Mucosa of rectum (tissue), 2 donors: ENCODE measurements around the gene GRIK5.
"Not testable (repeated sequence)": the region's sequence is repeated elsewhere in the genome, so short reads cannot be mapped to it uniquely, and the experiment has no call there.

ENCODE experiments used
- H3K27ac ChIP-seq, 2 donors: one replicate each; pipeline ENCODE4 v1.7.0; 2013; ENCODE audit warnings: inconsistent platforms in 2 of 2, low read depth in 2 of 2, low read length in 2 of 2
- H3K27me3 ChIP-seq, 2 donors: one replicate each; pipeline ENCODE4 v1.7.0; 2013; ENCODE audit warnings: low read length in 2 of 2; ENCODE audit not compliant: control insufficient read depth in 2 of 2, insufficient read depth in 2 of 2
- H3K36me3 ChIP-seq, 2 donors: one replicate each; pipeline ENCODE4 v1.7.0; 2013; ENCODE audit warnings: low read length in 2 of 2; ENCODE audit not compliant: control insufficient read depth in 2 of 2, insufficient read depth in 2 of 2
- H3K4me1 ChIP-seq, 2 donors: one replicate each; pipeline ENCODE4 v1.7.0; 2013; ENCODE audit warnings: low read length in 2 of 2, mild to moderate bottlenecking in 1 of 2; ENCODE audit not compliant: control insufficient read depth in 2 of 2, insufficient read depth in 2 of 2
- H3K4me3 ChIP-seq, 2 donors: one replicate each; pipeline ENCODE4 v1.7.0; 2013; ENCODE audit warnings: low read length in 2 of 2
- H3K9ac ChIP-seq, 2 donors: one replicate each; pipeline ENCODE4 v1.7.0; 2013; ENCODE audit warnings: low read length in 2 of 2, low read depth in 1 of 2, mild to moderate bottlenecking in 1 of 2
- H3K9me3 ChIP-seq, 2 donors: one replicate each; pipeline ENCODE4 v1.7.0; 2013; ENCODE audit warnings: low read length in 2 of 2; ENCODE audit not compliant: control insufficient read depth in 2 of 2
- donor health status: healthy.
- donor health status: Normal muscosa, but diverticular disease.

Gene GRIK5

GRCh38 chr19:42037649-42038048 lies 32.4 kb downstream of the GRIK5 start:
- Histone ChIP-seq H3K27ac (no peak overlapping the region), H3K9me3 (no peaks in the 10 kb centered on the region)

GRCh38 chr19:42034640-42035391 lies 35.2 kb downstream of the GRIK5 start:
- H3K27me3 ChIP-seq, H3K4me1 ChIP-seq, H3K4me3 ChIP-seq, H3K9ac ChIP-seq, H3K9me3 ChIP-seq, H3K27ac ChIP-seq, H3K36me3 ChIP-seq: not testable (repeated sequence)

More at GRCh38 chr19:42037649-42038048, 32.4 kb downstream of the GRIK5 start:
- Histone ChIP-seq H3K4me1 (no peaks in the 10 kb centered on the region), H3K4me3 (no peak overlapping the region), H3K36me3 (no peaks in the 10 kb centered on the region), H3K9ac (no peak overlapping the region), H3K27me3 (no peaks in the 10 kb centered on the region)

GRCh38 chr19:42033413-42033812 lies 36.6 kb downstream of the GRIK5 start:
- Histone ChIP-seq H3K36me3 (no peaks in the 10 kb centered on the region), H3K27me3 (no peaks in the 10 kb centered on the region), H3K9me3 (no peaks in the 10 kb centered on the region), H3K9ac (no peak overlapping the region), H3K4me1 (no peaks in the 10 kb centered on the region), H3K4me3 (no peak overlapping the region), H3K27ac (no peak overlapping the region)

- H3K27ac ChIP-seq, result no peak overlapping the region
- no peak overlapping the region for H3K9ac ChIP-seq
- no peaks in the 10 kb centered on the region for H3K4me1 ChIP-seq
- no peak overlapping the region for H3K4me3 ChIP-seq
- H3K27me3 ChIP-seq, result no peaks in the 10 kb centered on the region
- H3K36me3 ChIP-seq, result no peaks in the 10 kb centered on the region
- no peaks in the 10 kb centered on the region for H3K9me3 ChIP-seq
These were observed 37.6 kb downstream of the GRIK5 start for GRCh38 chr19:42032431-42032830.

GRCh38 chr19:42030645-42031440 lies 39.2 kb downstream of the GRIK5 start:
- Histone ChIP-seq H3K36me3 (no peaks in the 10 kb centered on the region), H3K4me3 (no peak overlapping the region), H3K9me3 (no peaks in the 10 kb centered on the region), H3K4me1 (no peaks in the 10 kb centered on the region), H3K27me3 (no peaks in the 10 kb centered on the region), H3K9ac (no peak overlapping the region), H3K27ac (no peak overlapping the region)

- Histone ChIP-seq H3K4me3 (no peak overlapping the region), H3K27me3 (peaks cover 0 to 2% of the 10 kb centered on the region in 2 donors), H3K9me3 (no peaks in the 10 kb centered on the region), H3K27ac (no peak overlapping the region), H3K4me1 (no peaks in the 10 kb centered on the region), H3K9ac (no peak overlapping the region), H3K36me3 (no peaks in the 10 kb centered on the region)
These were observed 41.4 kb downstream of the GRIK5 start for GRCh38 chr19:42028304-42029216.

GRCh38 chr19:42024622-42025111 lies 45.3 kb downstream of the GRIK5 start:
- Histone ChIP-seq H3K9ac (no peak overlapping the region), H3K4me3 (no peak overlapping the region), H3K9me3 (no peaks in the 10 kb centered on the region), H3K36me3 (no peaks in the 10 kb centered on the region), H3K27ac (no peak overlapping the region), H3K27me3 (peaks cover 0 to 2% of the 10 kb centered on the region in 2 donors), H3K4me1 (no peaks in the 10 kb centered on the region)

- Histone ChIP-seq H3K27me3 (peaks cover 0 to 2% of the 10 kb centered on the region in 2 donors), H3K9me3 (no peaks in the 10 kb centered on the region), H3K27ac (no peak overlapping the region)
These were observed 46.1 kb downstream of the GRIK5 start for GRCh38 chr19:42023943-42024260.

GRCh38 chr19:42023121-42023942 lies 46.7 kb downstream of the GRIK5 start:
- Histone ChIP-seq H3K27me3 (peaks cover 0 to 2% of the 10 kb centered on the region in 2 donors), H3K4me3 (no peak overlapping the region), H3K36me3 (no peaks in the 10 kb centered on the region), H3K4me1 (no peaks in the 10 kb centered on the region), H3K9me3 (no peaks in the 10 kb centered on the region), H3K9ac (no peak overlapping the region), H3K27ac (no peak overlapping the region)

More at GRCh38 chr19:42023943-42024260, 46.1 kb downstream of the GRIK5 start:
- no peaks in the 10 kb centered on the region for H3K4me1 ChIP-seq
- H3K36me3 ChIP-seq, result no peaks in the 10 kb centered on the region
- H3K4me3 ChIP-seq, result no peak overlapping the region
- H3K9ac ChIP-seq, result no peak overlapping the region
